Tibial artery (tissue), 4 donors: ENCODE results near the gene CDX1.

ENCODE experiments used
- DNase-seq, 2 donors: peaks; one replicate each; pipeline ENCODE4 v3.0.0-alpha.2; 2019
- H3K27ac ChIP-seq, 2 donors: fragments of 200-600 bp; sonication (generic) in 1 of 2; 1 replicate in 1 of 2; 2 replicates in 1 of 2; pipeline ENCODE4 v1.5.1; 2018 to 2019; ENCODE audit warnings: mild to moderate bottlenecking in 1 of 2
- H3K27me3 ChIP-seq, 2 donors: fragments of 200-600 bp; sonication (generic) in 1 of 2; one replicate each; pipeline versions ENCODE4 v1.5.1 to v1.6.0; 2016 to 2019
- H3K36me3 ChIP-seq, 3 donors: fragments of 200-600 bp; sonication (generic) in 2 of 3; one replicate each; pipeline ENCODE4 v1.5.1; 2016 to 2019; ENCODE audit warnings: mild to moderate bottlenecking in 2 of 3
- H3K4me1 ChIP-seq, 4 donors: fragments of 200-600 bp; sonication (generic) in 2 of 4; 1 replicate in 3 of 4; 2 replicates in 1 of 4; pipeline ENCODE4 v1.5.1; 2016 to 2019
- H3K4me3 ChIP-seq, 2 donors: fragments of 200-600 bp; sonication (generic) in 1 of 2; 1 replicate in 1 of 2; 2 replicates in 1 of 2; pipeline ENCODE4 v1.5.1; 2018 to 2019; ENCODE audit warnings: mild to moderate bottlenecking in 2 of 2
- H3K9me3 ChIP-seq, 3 donors: fragments of 200-600 bp; sonication (generic) in 1 of 3; one replicate each; pipeline ENCODE4 v1.5.1; 2016 to 2019
- intact Hi-C: fragments of 100-400 bp; cut with DNase I; formaldehyde crosslinking; loops from one replicate; pipeline ENCODE4 v1.15.0; 2023; ENCODE audit warnings: low total_unique reads
- TF ChIP-seq, protein P1 (sequence below), 2 experiments: fragments of 200-600 bp in 1 of 2; fragments of 450-650 bp in 1 of 2; IDR thresholded peaks; one replicate each; pipeline ENCODE4 v1.5.1; 2017 to 2019; ENCODE audit warnings: antibody characterized with exemption in 2 of 2, mild to moderate bottlenecking in 1 of 2, moderate library complexity in 1 of 2

Gene CDX1

DNA sequence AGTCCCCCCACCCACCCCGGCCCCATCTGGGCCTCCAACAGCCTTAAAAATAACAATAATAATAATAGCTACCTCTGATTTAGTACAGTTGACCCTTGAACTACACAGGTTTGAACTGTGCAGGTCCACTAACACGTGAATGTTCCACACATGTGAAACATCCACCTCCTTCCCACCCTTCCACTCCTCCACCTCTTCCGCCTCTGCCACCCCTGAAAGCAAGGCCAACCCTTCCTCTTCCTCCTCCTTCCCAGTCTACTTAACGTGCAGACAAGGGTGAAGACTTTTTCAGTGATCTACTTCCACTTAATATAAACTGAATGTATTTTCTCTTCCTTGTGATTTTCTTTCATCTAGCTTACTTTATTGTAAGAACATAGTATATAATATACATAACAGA lies 21.7 kb upstream of the CDX1 start:
- TF ChIP-seq, protein P1, sequence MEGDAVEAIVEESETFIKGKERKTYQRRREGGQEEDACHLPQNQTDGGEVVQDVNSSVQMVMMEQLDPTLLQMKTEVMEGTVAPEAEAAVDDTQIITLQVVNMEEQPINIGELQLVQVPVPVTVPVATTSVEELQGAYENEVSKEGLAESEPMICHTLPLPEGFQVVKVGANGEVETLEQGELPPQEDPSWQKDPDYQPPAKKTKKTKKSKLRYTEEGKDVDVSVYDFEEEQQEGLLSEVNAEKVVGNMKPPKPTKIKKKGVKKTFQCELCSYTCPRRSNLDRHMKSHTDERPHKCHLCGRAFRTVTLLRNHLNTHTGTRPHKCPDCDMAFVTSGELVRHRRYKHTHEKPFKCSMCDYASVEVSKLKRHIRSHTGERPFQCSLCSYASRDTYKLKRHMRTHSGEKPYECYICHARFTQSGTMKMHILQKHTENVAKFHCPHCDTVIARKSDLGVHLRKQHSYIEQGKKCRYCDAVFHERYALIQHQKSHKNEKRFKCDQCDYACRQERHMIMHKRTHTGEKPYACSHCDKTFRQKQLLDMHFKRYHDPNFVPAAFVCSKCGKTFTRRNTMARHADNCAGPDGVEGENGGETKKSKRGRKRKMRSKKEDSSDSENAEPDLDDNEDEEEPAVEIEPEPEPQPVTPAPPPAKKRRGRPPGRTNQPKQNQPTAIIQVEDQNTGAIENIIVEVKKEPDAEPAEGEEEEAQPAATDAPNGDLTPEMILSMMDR (IDR thresholded peaks at IDR 0.05), result no peak
- peak overlapping the region; percentile 37 to 41 for H3K4me3 ChIP-seq
- H3K27ac ChIP-seq, result peak overlapping the region; percentile 89 to 98
- peaks cover 11 to 99% (median 92%) of the 10 kb centered on the region in 4 donors for H3K4me1 ChIP-seq
- intact Hi-C loops, result no loop called here
- DNase-seq, result no peak
- H3K27me3 ChIP-seq, result no peaks in the 10 kb centered on the region
- peaks cover under 1 to 12% (median under 1%) of the 10 kb centered on the region in 3 donors for H3K36me3 ChIP-seq
- H3K9me3 ChIP-seq, result no peaks in the 10 kb centered on the region

- intact Hi-C loops, result no loop called here
- Histone ChIP-seq H3K9me3 (no peaks in the 10 kb centered on the region), H3K4me1 (peaks cover under 1 to 99% (median 92%) of the 10 kb centered on the region in 4 donors), H3K4me3 (peak overlapping the region; percentile 71 to 73), H3K36me3 (peaks cover 9 to 11% (median 10%) of the 10 kb centered on the region in 3 donors), H3K27ac (peak overlapping the region; percentile 89 to 98), H3K27me3 (no peaks in the 10 kb centered on the region)
- DNase-seq, result no peak
- TF ChIP-seq, protein P1 (IDR thresholded peaks at IDR 0.05), result no peak
These were observed 20.3 kb upstream of the CDX1 start for GRCh38 chr5:150146235-150146634.

DNA sequence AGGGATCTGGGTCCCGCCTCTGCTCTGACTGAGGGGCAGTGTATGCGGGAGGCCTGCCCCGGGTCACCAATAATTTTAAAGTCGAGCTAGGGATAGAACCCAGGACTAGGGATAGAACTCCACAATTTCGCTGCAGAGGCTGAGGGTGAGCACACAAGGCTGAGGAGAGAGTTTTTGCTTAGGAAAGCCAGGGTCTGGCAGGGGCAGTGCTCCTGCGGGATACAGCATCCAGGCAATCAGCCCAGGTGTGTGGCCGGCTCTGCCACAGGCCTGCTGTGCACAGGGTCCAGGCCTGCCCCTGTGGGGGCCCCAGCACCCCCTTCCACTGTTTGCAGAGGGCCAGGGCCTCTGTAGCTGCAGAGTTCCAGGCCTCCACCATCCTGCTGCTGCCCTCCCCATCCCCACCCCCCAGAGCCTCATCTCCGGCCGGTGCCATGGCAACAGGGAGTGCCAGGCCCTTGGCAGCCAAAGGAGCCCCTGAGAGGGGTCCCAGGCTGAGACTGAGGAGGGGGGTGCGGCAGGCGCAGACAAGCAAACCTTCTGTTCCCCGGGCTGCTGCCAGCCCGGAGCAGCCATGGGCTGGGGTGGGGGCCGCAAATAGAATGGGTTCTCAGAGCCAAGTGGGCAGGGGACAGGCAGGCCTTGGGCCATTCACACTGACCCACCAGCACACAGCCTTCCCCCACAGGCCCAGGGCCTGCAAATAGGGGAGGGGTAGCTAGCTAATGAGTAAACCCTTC lies 19.5 kb upstream of the CDX1 start:
- no peaks in the 10 kb centered on the region for H3K27me3 ChIP-seq
- H3K4me3 ChIP-seq, result peak overlapping the region; percentile 71 to 73
- peaks cover 0 to 99% (median 91%) of the 10 kb centered on the region in 4 donors for H3K4me1 ChIP-seq
- DNase-seq, result no peak
- H3K27ac ChIP-seq, result peak overlapping the region; percentile 89 to 98
- peaks cover 9 to 14% (median 12%) of the 10 kb centered on the region in 3 donors for H3K36me3 ChIP-seq
- no peaks in the 10 kb centered on the region for H3K9me3 ChIP-seq
- TF ChIP-seq, protein P1 (IDR thresholded peaks at IDR 0.05), result no peak
- intact Hi-C loops, result no loop called here

- Histone ChIP-seq H3K27ac (peak overlapping the region; percentile 89 to 98), H3K4me3 (peak overlapping the region; percentile 71 to 73), H3K27me3 (no peaks in the 10 kb centered on the region), H3K36me3 (peaks cover 16 to 20% (median 18%) of the 10 kb centered on the region in 3 donors), H3K4me1 (peaks cover 0 to 99% (median 90%) of the 10 kb centered on the region in 4 donors), H3K9me3 (no peaks in the 10 kb centered on the region)
- intact Hi-C loops, result no loop called here
- DNase-seq, result peak; percentile 75 to 85
- TF ChIP-seq, protein P1 (IDR thresholded peaks at IDR 0.05), result no peak
These were observed 18.9 kb upstream of the CDX1 start for GRCh38 chr5:150147670-150148069.

DNA sequence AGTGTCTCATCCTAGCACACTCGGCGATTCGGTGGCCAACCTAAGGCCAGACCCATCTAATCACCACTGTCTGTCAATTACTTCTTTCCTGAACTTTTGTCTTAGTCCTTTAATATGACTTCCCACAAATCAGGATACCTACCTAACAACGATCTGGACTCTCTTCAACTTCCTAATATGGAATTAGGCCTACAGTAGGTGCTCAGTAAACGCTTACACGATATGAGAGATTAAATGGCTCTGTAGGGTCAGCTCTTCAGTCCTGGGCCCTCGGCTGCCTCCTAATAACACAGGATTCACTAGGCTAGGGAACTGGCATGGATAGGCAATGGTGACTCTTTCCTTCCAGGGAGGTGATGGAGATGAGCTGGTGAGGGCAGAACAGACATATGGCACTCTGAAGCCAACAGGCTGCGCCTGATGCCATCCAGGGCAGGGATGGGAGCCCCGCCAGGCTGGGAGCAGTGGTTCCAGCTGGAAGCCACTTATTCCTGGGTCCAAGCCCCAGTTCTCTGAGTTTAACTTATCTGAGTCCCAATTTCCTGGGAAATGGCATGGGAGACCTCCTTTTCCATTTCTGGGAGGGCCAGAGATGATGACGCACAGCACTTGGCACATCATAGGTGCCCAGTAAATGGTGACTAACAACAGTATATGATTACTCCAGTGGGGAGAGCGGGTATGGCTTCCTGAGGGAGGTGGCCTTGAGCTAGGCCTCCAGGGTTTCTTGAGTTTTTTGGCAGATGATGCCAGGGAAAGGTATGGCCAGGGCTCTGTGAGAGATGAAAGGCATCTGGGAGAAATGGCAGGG lies 18.3 kb upstream of the CDX1 start:
- H3K4me3 ChIP-seq, result peak overlapping the region; percentile 71 to 73
- H3K4me1 ChIP-seq, result peaks cover 0 to 98% (median 88%) of the 10 kb centered on the region in 4 donors
- intact Hi-C loops, result no loop called here
- H3K36me3 ChIP-seq, result peaks cover 20 to 26% (median 24%) of the 10 kb centered on the region in 3 donors
- DNase-seq, result peak in 1 of 2 donors; percentile 92
- TF ChIP-seq, protein P1 (IDR thresholded peaks at IDR 0.05), result peak in 1 of 2 experiments; percentile 38
- H3K9me3 ChIP-seq, result no peaks in the 10 kb centered on the region
- H3K27me3 ChIP-seq, result no peaks in the 10 kb centered on the region
- H3K27ac ChIP-seq, result peak overlapping the region; percentile 89 to 98
